ENCODE measurements around the gene MAG. TPM values are rescaled to one million over a fixed set of nuclear protein-coding genes. Genes with fewer than 3 reads are reported as not detected.

MAG gene
- total RNA-seq, 2 donors from 2014 or later: not detected

DNA sequence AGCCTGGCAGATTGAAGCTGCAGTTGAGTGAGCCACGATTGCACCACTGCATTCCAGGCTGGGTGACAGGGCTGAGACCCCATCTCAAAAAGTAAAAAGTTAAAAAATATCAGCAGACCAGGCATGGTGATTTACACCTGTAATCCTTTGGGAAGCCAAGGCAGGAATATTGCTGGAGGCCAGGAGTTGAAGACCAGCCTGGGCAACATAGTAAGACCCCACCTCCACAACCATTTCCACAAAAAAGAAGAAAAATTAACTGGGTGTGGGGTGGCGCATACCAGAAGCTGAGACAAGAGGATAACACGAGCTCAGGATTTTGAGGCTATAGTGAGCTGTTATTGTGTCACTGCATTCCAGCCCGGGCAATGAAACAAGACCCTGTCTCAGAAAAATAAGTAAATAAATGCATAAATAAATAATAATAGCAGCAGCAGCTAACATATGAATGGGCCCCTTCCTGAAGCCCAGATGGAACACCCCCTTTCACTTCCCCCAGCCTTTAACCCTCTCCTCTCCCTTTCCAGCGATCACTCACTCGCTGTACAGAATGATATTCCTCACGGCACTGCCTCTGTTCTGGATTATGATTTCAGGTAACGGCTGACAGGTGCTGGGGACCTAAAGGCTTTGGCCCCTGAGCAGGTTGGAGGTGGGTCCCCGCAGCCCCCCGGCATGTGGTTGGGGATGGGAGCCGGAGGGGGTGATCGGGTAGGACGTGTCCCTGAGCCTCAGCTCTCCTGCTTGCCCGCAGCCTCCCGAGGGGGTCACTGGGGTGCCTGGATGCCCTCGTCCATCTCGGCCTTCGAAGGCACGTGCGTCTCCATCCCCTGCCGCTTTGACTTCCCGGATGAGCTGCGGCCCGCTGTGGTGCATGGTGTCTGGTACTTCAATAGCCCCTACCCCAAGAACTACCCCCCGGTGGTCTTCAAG, 3.2 kb downstream of the MAG start:
- Mint-ChIP-seq H3K27ac (no peak overlapping the region), H3K9me3 (no peaks in the 10 kb centered on the region), H3K27me3 (ENCODE audit: insufficient read depth) (peaks cover 8% of the 10 kb centered on the region), H3K4me3 (no peak overlapping the region), H3K4me1 (peaks cover 3% of the 10 kb centered on the region), H3K36me3 (ENCODE audit: low read depth) (no peaks in the 10 kb centered on the region)
- no peaks in the 10 kb centered on the region for H3K9me3 ChIP-seq (ENCODE audit: control insufficient read depth, low read length)
- no peak overlapping the region for H3K4me3 ChIP-seq (ENCODE audit: low read length)
- no peak overlapping the region for H3K27ac ChIP-seq (ENCODE audit: low read depth, low read length)
- H3K36me3 ChIP-seq (ENCODE audit: control insufficient read depth, insufficient read depth, low read length): no peaks in the 10 kb centered on the region
- WGBS, 2 experiments (ENCODE audit: insufficient coverage in 1 of 2, insufficient read length in 1 of 2): 86 to 89% methylated on average over 19 to 24 of the region's 25 CpGs
- peaks cover 5% of the 10 kb centered on the region for H3K4me1 ChIP-seq (ENCODE audit: control insufficient read depth, insufficient read depth, low read length)
- H3K9ac ChIP-seq (ENCODE audit: extremely low read depth, low read length, poor library complexity, severe bottlenecking): no peak overlapping the region
- TF ChIP-seq, protein P1, sequence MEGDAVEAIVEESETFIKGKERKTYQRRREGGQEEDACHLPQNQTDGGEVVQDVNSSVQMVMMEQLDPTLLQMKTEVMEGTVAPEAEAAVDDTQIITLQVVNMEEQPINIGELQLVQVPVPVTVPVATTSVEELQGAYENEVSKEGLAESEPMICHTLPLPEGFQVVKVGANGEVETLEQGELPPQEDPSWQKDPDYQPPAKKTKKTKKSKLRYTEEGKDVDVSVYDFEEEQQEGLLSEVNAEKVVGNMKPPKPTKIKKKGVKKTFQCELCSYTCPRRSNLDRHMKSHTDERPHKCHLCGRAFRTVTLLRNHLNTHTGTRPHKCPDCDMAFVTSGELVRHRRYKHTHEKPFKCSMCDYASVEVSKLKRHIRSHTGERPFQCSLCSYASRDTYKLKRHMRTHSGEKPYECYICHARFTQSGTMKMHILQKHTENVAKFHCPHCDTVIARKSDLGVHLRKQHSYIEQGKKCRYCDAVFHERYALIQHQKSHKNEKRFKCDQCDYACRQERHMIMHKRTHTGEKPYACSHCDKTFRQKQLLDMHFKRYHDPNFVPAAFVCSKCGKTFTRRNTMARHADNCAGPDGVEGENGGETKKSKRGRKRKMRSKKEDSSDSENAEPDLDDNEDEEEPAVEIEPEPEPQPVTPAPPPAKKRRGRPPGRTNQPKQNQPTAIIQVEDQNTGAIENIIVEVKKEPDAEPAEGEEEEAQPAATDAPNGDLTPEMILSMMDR (conservative IDR thresholded peaks at IDR 0.05): no peak
- no peaks in the 10 kb centered on the region for H3K27me3 ChIP-seq (ENCODE audit: control insufficient read depth, insufficient read depth, low read length, poor library complexity, severe bottlenecking)
- DNase-seq: no peak

DNA sequence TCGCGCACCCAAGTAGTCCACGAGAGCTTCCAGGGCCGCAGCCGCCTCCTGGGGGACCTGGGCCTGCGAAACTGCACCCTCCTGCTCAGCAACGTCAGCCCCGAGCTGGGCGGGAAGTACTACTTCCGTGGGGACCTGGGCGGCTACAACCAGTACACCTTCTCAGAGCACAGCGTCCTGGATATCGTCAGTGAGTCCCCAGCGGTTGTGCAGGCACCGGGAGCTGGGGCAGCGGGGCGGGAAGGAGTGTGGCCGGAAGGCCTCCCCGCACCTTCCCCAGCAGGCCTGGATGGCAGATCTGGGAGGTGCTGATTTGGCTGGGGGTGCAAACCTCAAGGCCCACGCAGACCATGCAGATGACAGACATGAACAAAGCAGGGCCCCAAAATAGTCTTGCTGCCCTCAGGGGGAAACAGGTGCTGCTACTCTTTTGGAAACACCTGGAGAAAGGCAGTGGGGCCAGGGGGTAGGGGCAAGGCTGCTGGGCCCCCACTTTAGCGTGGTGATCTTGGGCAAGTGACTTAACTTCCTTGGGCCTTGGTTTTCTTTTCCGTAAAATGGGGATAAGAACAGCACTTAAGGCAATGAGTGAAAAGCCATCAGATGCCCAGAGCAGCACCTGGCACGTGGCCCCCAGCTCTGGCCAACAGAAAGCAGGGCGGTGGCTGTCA, 4.0 kb downstream of the MAG start:
- Histone ChIP-seq H3K9me3 (ENCODE audit: control insufficient read depth, low read length) (no peaks in the 10 kb centered on the region), H3K4me1 (ENCODE audit: control insufficient read depth, insufficient read depth, low read length) (peaks cover 5% of the 10 kb centered on the region), H3K36me3 (ENCODE audit: control insufficient read depth, insufficient read depth, low read length) (no peaks in the 10 kb centered on the region), H3K27ac (ENCODE audit: low read depth, low read length) (no peak overlapping the region), H3K27me3 (ENCODE audit: control insufficient read depth, insufficient read depth, low read length, poor library complexity, severe bottlenecking) (no peaks in the 10 kb centered on the region), H3K4me3 (ENCODE audit: low read length) (no peak overlapping the region), H3K9ac (ENCODE audit: extremely low read depth, low read length, poor library complexity, severe bottlenecking) (no peak overlapping the region)
- Mint-ChIP-seq H3K36me3 (ENCODE audit: low read depth) (no peaks in the 10 kb centered on the region), H3K27ac (no peak overlapping the region), H3K9me3 (no peaks in the 10 kb centered on the region), H3K4me1 (peaks cover 3% of the 10 kb centered on the region), H3K4me3 (no peak overlapping the region), H3K27me3 (ENCODE audit: insufficient read depth) (peaks cover 8% of the 10 kb centered on the region)
- peak; percentile 70 for DNase-seq
- TF ChIP-seq, protein P1 (conservative IDR thresholded peaks at IDR 0.05): no peak
- WGBS, 2 experiments (ENCODE audit: insufficient coverage in 1 of 2, insufficient read length in 1 of 2): 78 to 81% methylated on average over 18 to 24 of the region's 24 CpGs

DNA sequence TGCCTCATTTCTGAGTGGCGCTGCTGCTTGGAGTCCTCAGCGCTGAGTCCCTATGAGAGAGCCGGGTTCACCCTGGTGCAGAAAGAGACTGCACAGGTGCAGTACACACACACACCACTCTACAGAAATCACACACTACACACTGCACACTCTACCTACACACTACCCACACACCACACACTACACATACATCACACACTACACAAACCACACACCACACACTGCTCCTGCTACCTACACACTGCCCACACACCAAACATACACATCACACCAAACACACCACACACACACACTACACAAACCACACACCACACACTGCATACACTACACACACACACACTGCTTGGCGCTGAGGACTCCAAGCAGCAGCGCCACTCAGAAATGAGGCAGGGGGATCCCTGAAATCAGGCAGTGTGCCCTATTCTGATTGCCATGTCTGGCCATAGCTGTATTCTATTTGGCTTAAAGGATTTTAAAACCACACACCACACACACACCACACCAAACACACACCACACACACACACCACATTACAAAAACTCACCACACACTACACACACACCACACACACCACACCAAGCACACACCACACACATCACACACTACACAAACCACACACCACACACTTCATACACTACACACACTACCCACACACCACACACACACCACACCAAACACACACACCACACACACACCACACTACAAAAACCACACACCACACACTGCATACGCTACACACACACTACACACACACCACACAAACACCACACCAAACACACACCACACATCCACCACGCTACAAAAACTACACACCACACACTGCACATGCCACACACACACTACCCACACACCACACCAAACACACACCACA, 4.9 kb downstream of the MAG start:
- H3K36me3 ChIP-seq (ENCODE audit: control insufficient read depth, insufficient read depth, low read length): no peaks in the 10 kb centered on the region
- 82% methylated on average over 6 of the region's 7 CpGs; no CpG with 5 or more reads in 1 of the 2 experiments for WGBS, 2 experiments (ENCODE audit: insufficient coverage in 1 of 2, insufficient read length in 1 of 2)

More for the DNA sequence above, 4.9 kb downstream of the MAG start:
- H3K27ac ChIP-seq (ENCODE audit: low read depth, low read length): no peak overlapping the region
- no peak overlapping the region for H3K4me3 Mint-ChIP-seq
- peaks cover 3% of the 10 kb centered on the region for H3K4me1 Mint-ChIP-seq
- no peak overlapping the region for H3K9ac ChIP-seq (ENCODE audit: extremely low read depth, low read length, poor library complexity, severe bottlenecking)
- H3K4me3 ChIP-seq (ENCODE audit: low read length): no peak overlapping the region
- no peak overlapping the region for H3K27ac Mint-ChIP-seq
- no peaks in the 10 kb centered on the region for H3K9me3 ChIP-seq (ENCODE audit: control insufficient read depth, low read length)
- peaks cover 5% of the 10 kb centered on the region for H3K27me3 Mint-ChIP-seq (ENCODE audit: insufficient read depth)
- TF ChIP-seq, protein P1 (conservative IDR thresholded peaks at IDR 0.05): no peak
- no peaks in the 10 kb centered on the region for H3K36me3 Mint-ChIP-seq (ENCODE audit: low read depth)
- no peaks in the 10 kb centered on the region for H3K27me3 ChIP-seq (ENCODE audit: control insufficient read depth, insufficient read depth, low read length, poor library complexity, severe bottlenecking)
- peaks cover 5% of the 10 kb centered on the region for H3K4me1 ChIP-seq (ENCODE audit: control insufficient read depth, insufficient read depth, low read length)
- H3K9me3 Mint-ChIP-seq: no peaks in the 10 kb centered on the region
- no peak for DNase-seq

Measured in endodermal cell (in vitro differentiated cells).